ENCODE data around the gene ERFE. TPM values are rescaled to one million over a fixed set of nuclear protein-coding genes. Genes with fewer than 3 reads are reported as not detected.
A peak's percentile ranks its signal among the peaks of the same experiment; 100 is the strongest.

Gene ERFE
- total RNA-seq, 1 experiment from 2014 or later, result 18.1 TPM

DNA sequence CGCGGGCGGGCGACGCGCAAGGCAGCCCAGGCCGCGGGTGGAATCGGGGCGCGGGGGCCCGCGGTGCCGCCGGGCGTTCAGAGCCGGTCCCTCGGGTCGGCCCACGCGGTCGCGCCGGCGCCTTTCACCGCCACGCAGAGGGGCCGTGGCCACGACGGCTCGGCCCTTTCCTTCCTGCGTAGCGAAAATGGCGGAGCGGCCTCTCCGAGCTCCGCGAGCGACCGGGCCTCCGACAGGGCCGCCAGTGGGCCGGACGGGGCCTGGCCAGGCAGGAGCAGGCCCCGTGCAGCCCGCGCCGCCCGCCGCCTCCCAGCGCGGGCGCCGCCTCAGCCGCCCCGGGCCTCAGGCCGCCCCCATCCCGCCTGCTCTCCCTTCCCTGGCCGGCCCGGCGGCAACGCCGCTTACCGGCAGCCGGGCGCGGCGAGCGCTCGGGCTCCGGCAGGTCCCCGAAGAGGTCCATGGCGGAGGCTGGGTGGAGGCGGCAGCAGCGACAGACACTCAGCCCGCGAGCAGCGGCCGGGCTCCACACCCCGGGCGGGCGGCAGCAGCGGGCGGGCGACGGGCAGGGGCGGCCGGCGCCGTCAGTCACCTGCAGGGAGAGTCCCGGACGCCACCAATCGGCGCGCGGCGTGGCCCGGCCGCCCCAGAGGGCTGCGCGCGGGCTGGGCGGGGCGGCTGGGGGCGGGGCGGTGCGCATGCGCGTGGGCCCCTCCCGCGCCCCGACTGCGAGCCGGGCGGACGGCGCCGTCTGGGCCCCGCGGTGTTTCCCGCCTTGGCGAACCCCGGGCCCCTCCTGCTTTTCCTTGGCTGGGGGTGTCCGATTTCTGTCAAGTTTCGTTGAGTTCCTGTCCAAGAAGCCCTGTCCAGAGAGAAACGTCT is 44.6 kb downstream of the ERFE start, which contains the start of gene ILKAP:
Gene ILKAP (minus strand): TSS at position 602 of the 879 bp plus-strand sequence. CDS start 142 bp downstream, at position 460.
- BruUV-seq (replicated peaks), result no TSS peak
- intact Hi-C loops (cut with micrococcal nuclease), result no loop called here
- H3K4me1 Mint-ChIP-seq (ENCODE audit: insufficient read depth, unreplicated experiment), result peaks cover 29% of the 10 kb centered on the region
- ChIA-PET POLR2A (interaction anchor here (0.6 to 4.0 kb wide), 25 partner anchors 10 to 387 kb away, joined by 3 to 22 read pairs (median 6); partner anchors contain the start of genes HES6, PER2 and SCLY), CTCF (interaction anchor here (0.7 kb wide), 1 partner anchor 102 kb away, joined by 3 read pairs; no protein-coding TSS in a partner anchor)
- H3K9me3 Mint-ChIP-seq (ENCODE audit: unreplicated experiment), result no peaks in the 10 kb centered on the region
- H3K27ac Mint-ChIP-seq (ENCODE audit: low read depth, unreplicated experiment), result peak within 1 kb of the TSS; percentile 89
- H3K36me3 Mint-ChIP-seq (ENCODE audit: insufficient read depth, unreplicated experiment), result peaks cover 13% of the 10 kb centered on the region
- TF ChIP-seq, protein P1, sequence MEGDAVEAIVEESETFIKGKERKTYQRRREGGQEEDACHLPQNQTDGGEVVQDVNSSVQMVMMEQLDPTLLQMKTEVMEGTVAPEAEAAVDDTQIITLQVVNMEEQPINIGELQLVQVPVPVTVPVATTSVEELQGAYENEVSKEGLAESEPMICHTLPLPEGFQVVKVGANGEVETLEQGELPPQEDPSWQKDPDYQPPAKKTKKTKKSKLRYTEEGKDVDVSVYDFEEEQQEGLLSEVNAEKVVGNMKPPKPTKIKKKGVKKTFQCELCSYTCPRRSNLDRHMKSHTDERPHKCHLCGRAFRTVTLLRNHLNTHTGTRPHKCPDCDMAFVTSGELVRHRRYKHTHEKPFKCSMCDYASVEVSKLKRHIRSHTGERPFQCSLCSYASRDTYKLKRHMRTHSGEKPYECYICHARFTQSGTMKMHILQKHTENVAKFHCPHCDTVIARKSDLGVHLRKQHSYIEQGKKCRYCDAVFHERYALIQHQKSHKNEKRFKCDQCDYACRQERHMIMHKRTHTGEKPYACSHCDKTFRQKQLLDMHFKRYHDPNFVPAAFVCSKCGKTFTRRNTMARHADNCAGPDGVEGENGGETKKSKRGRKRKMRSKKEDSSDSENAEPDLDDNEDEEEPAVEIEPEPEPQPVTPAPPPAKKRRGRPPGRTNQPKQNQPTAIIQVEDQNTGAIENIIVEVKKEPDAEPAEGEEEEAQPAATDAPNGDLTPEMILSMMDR (IDR thresholded peaks at IDR 0.05; ENCODE audit: unreplicated experiment), result no peak
- peak; percentile 82 for DNase-seq (ENCODE audit: unreplicated experiment)
- H3K27me3 Mint-ChIP-seq (ENCODE audit: insufficient read depth, unreplicated experiment), result no peaks in the 10 kb centered on the region
- peak within 1 kb of the TSS; percentile 84 for H3K4me3 Mint-ChIP-seq (ENCODE audit: unreplicated experiment)

DNA sequence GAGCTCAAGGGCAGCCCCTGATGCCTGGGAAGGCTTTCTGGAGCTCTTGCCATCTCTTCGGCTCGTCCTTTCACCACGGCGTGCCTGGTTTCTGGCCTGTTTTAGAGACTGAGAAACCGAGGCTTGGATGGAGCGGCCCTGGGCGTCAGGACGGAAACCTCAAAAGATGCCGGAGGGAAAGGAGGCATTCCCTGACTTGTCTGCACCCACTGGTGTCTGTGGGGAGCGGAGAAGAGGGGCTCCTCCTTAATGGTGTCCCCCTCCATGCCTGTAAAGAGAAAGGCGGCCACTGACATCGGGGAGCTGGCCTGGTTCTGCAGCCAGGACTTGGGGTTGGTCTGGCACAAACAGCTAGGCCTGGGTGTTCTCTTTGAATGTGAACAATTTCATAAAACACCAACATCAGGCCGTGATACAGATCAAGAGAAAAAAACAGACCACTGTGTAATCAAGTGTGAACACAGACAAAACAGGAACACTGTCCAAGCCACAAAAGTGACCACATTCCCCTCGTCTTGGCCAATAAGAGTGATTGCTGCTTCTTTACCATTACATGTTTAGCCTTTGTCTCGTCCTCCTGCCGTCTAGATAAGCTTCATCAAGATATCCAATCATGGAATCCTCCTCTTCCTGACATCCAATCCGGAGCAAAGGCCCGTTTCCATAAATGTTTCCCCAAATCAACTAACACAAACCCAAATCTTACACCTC is 45.4 kb downstream of the ERFE start:
- no peaks in the 10 kb centered on the region for H3K27me3 Mint-ChIP-seq (ENCODE audit: insufficient read depth, unreplicated experiment)
- H3K4me3 Mint-ChIP-seq (ENCODE audit: unreplicated experiment), result peak overlapping the region; percentile 84
- no peaks in the 10 kb centered on the region for H3K9me3 Mint-ChIP-seq (ENCODE audit: unreplicated experiment)
- peak overlapping the region; percentile 44 for H3K27ac Mint-ChIP-seq (ENCODE audit: low read depth, unreplicated experiment)
- H3K4me1 Mint-ChIP-seq (ENCODE audit: insufficient read depth, unreplicated experiment), result peaks cover 25% of the 10 kb centered on the region
- TSS peak; percentile 86 for BruUV-seq (replicated peaks)
- POLR2A ChIA-PET, result interaction anchor here (0.6 to 4.0 kb wide), 14 partner anchors 9 to 388 kb away, joined by 3 to 22 read pairs (median 4); partner anchors contain the start of genes HES6 and SCLY
- CTCF ChIA-PET, result interaction anchor here (0.6 kb wide), 1 partner anchor 375 kb away, joined by 3 read pairs; no protein-coding TSS in a partner anchor
- H3K36me3 Mint-ChIP-seq (ENCODE audit: insufficient read depth, unreplicated experiment), result peaks cover 13% of the 10 kb centered on the region
- TF ChIP-seq, protein P1 (IDR thresholded peaks at IDR 0.05; ENCODE audit: unreplicated experiment), result no peak
- no peak for DNase-seq (ENCODE audit: unreplicated experiment)
- intact Hi-C loops (cut with micrococcal nuclease), result no loop called here

DNA sequence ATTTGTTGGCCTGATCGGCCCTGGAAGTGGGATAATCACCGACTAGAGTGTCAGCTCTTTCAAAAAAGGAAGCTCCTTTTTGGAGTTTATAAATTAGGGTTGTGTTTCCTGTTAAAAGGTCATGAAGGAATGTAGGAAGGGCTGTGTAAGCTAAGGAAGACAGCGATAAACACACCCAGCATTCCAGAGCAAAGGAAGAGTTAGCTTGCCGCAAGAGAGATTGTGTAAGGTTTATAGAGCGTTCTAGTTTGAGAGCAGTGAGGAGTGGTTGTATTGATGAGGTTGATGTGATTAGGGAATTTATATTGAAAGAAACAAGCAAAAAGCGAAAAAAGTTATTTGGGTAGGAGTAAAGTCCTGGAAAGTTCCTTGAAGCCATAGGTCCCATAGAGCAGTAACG is 48.2 kb downstream of the ERFE start:
- no peak overlapping the region for H3K27ac Mint-ChIP-seq (ENCODE audit: low read depth, unreplicated experiment)
- CTCF ChIA-PET, result interaction anchor here (0.7 to 1.0 kb wide), 2 partner anchors 31 to 573 kb away, joined by 3 read pairs; no protein-coding TSS in a partner anchor
- TF ChIP-seq, protein P1 (IDR thresholded peaks at IDR 0.05; ENCODE audit: unreplicated experiment), result no peak
- peaks cover 6% of the 10 kb centered on the region for H3K36me3 Mint-ChIP-seq (ENCODE audit: insufficient read depth, unreplicated experiment)
- POLR2A ChIA-PET, result interaction anchor here (0.7 kb wide), 1 partner anchor 11 kb away, joined by 3 read pairs; no protein-coding TSS in a partner anchor
- no TSS peak for BruUV-seq (replicated peaks)
- H3K9me3 Mint-ChIP-seq (ENCODE audit: unreplicated experiment), result no peaks in the 10 kb centered on the region
- peaks cover 6% of the 10 kb centered on the region for H3K27me3 Mint-ChIP-seq (ENCODE audit: insufficient read depth, unreplicated experiment)
- no peak for DNase-seq (ENCODE audit: unreplicated experiment)
- H3K4me1 Mint-ChIP-seq (ENCODE audit: insufficient read depth, unreplicated experiment), result peaks cover 9% of the 10 kb centered on the region
- no peak overlapping the region for H3K4me3 Mint-ChIP-seq (ENCODE audit: unreplicated experiment)
- intact Hi-C loops (cut with micrococcal nuclease), result no loop called here
